AG09319 (cell line): ENCODE results near the gene GABBR2.
"Not testable (repeated sequence)": the region's sequence is repeated elsewhere in the genome, so short reads cannot be mapped to it uniquely, and the experiment has no call there.

Source experiments
- DNase-seq: peaks from one replicate; pipeline ENCODE4 v3.0.0-alpha.2; 2010; ENCODE audit warnings: low read depth; ENCODE audit errors: extremely low read depth
- CTCF ChIP-seq: IDR thresholded peaks from 2 replicates; pipeline ENCODE4 v1.5.1; 2011; ENCODE audit warnings: low read depth, mild to moderate bottlenecking, inconsistent platforms, low read length, moderate library complexity

Gene GABBR2

GRCh38 chr9:98501819-98502218, 206.9 kb downstream of the GABBR2 start:
- no peak for TF ChIP-seq CTCF
- no peak for DNase-seq

GRCh38 chr9:98501259-98501658, 207.5 kb downstream of the GABBR2 start:
- DNase-seq, result not testable (repeated sequence)

- DNase-seq, result no peak
- TF ChIP-seq CTCF, result no peak
Measured at GRCh38 chr9:98500337-98500919, 208.3 kb downstream of the GABBR2 start.

GRCh38 chr9:98495530-98495929, 213.2 kb downstream of the GABBR2 start:
- DNase-seq, result no peak
- no peak for TF ChIP-seq CTCF

GRCh38 chr9:98494852-98495251, 213.9 kb downstream of the GABBR2 start:
- DNase-seq, result no peak
- no peak for TF ChIP-seq CTCF

GRCh38 chr9:98491828-98492227, 216.9 kb downstream of the GABBR2 start:
- DNase-seq, result no peak

GRCh38 chr9:98491231-98491651, 217.5 kb downstream of the GABBR2 start:
- no peak for DNase-seq
- no peak for TF ChIP-seq CTCF

More at GRCh38 chr9:98491828-98492227, 216.9 kb downstream of the GABBR2 start:
- no peak for TF ChIP-seq CTCF
